GM18502 (cell line): ENCODE measurements around the gene DPP6.
"Not testable (repeated sequence)": the region's sequence is repeated elsewhere in the genome, so short reads cannot be mapped to it uniquely, and the experiment has no call there.

Experiments
- ATAC-seq: cut with Tn5 transposase; IDR thresholded peaks from one replicate; pipeline ENCODE4 v1.9.1; 2021; ENCODE audit warnings: mild to moderate bottlenecking; ENCODE audit not compliant: unreplicated experiment, poor library complexity

The DPP6 gene

DNA sequence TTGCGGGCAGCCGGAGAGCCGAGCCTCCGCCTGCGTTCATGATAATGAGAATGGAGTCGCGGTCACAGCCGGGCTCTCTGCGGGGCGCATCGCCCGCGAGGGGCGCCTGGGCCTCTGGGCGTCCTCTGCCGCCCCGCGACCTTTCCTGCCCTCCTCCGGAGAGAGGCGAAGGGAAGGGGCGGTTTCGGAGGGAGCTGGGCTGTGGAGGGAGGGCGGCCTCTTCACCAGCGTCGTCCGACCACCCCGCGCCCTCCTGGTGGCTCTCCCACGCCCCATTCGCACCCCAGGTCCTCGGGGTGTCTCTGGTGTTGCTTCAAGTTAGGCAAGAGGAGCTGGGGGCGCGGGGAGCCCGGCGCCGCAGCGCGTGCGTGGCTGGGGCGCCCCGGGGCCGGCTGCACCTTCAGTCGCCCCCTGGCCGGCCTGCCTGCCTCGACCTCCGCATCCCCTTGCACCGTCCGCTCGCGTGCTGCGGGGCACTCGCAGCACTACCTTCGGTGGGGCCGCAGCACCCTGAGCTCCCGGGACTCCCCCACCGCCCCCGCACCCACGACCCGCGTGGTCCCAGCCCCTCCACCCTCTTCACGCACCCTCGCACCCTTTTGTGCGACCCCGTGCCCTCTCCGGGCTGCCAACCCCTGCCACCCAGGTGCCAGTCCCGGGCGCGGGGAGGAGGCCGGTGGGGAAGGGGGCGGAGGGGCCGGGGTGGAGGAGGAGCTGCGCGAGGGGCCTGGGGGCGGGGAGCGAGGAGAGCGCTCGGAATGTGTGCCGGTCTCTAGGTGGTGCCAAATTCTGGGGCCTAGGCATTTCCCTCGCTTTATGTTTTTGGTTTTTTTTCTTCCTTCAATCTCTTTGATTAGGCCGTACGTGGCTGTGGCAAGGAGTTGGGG is at the start of gene DPP6:
DPP6 (plus strand) TSS at position 756 of the 887 bp plus-strand sequence.
- ATAC-seq: not testable (repeated sequence)

DNA sequence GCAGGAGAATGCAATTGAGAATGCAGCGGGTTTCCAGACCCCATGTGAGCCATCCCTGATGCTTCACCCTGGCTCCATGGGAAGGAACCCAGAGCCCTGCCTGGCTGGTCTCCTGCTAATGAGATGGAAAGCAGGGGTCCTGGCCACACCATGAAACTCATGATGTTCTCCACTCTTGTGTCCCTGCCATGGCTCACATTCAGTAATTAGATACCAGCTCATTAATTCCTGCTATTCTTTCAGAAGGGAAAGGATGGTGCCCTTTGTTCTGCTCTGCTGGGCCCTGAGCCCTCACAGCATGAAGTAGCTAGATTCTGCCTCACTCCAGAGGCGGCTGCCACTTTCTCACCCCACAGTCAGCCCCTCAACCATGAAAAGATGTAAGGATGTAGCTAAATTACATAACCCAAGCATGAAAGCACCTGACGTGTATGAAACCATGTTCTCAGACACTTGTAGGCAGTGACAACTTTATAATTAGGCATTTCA is 42.7 kb upstream of the DPP6 start:
- not testable (repeated sequence) for ATAC-seq

DNA sequence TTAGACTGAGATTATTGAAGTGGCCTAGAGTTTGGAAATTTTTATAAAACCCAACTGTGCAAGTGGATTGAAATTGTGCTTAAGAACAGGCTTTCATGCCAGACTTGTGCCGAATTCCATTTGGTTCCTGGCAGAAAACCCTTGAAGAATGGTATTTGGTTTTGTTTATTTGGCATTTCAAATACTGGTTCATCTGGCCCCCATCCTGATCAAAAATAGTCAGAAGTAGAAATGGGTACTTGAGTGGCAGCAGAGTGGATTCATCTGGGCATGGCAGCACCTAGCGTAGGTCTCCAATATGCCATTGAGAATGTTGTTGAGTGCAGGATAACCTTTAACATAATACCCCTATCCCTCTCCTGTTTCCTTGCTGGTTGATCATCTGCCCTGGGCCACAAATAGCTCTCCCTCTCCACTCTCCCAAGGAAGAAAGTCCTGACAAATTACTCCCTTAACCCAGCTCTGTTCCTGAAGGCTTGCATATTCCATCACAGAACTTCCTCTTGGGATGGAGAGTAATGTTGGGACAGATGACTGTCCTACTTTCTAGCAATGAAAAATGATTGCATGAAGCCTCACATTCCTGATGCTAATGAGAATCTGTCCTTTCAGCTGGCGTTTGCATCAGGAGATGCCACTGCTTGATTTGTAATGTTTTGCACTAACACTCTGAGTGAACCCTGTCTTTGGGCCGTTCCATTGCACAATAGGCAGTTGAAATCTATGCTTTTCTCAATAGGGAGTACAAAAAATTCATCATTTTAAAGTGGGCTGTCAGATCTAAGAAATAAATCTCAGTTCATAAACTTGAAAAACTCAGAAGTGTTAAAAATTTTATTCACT is 41.3 kb upstream of the DPP6 start:
- not testable (repeated sequence) for ATAC-seq

DNA sequence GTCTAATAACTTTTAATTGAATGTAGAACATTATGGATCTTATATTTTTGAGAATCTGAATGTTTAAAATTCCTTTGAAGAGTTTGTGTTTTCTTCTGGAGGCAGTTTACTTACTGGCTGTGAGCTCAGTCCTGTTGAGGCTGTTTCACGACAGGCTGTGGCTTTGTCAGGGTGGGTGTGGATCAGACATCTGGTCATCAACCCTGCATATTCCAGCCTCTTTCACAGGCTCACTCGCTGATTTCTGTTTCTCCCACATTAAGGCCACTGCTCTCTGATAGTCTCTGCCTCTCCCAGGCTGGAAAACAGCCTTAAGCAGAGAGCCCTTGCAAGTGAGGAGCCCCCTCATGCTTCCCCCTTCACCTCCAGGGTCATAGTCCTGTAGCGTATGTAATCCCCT is 39.4 kb upstream of the DPP6 start:
- not testable (repeated sequence) for ATAC-seq

GRCh38 chr7:154015636-154016035 is 36.6 kb upstream of the DPP6 start:
- ATAC-seq: not testable (repeated sequence)

- ATAC-seq: not testable (repeated sequence)
These were observed 33.8 kb upstream of the DPP6 start for GRCh38 chr7:154018354-154018753.

DNA sequence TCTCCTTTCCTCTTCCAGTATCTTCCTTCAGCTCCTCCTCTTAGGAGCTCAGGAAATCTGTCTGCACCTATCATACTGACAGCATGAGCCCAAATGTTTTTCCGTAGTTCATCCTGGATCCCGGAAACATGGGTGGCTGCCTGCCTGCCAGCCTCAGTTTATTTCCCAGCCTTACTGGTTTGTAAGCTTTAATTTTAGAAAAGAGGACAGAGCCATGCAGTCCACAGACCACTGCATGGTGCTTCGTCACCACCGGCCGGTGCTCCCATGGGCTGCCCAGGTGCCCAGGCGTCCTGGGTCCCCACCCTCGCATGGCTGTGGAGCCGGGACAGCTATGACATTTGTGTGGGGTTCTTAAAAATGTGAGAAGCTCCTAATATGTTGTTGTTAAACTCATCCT is 24.4 kb upstream of the DPP6 start:
- not testable (repeated sequence) for ATAC-seq

DNA sequence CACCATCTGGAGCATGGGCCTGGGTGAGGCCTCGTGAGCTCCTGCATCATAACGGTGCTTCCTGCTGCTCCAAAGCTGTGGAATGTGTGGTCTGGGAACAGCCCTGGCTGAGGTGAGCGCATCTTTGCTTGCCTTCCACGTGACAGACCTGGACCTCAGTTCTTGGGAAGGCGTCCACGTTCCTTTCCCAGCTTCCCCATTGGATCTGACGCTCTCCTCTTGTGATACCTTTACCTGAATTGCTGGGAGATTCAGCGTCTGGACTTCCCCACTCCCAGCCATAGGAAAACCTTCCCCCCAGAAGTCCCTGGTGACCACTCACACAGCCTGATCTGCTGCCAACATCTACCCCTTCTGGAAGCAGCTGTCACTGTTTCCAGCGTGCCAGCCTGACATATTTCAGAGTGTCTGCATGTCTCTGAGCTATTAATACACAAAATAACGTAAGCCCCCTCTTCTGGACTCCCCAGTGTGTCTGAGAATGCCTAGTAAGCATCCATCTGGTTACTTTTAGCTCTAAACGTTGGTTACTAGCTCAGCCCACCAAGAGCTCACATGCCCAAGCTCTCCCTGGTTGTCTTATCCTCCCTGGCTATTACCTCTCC is 21.6 kb upstream of the DPP6 start:
- not testable (repeated sequence) for ATAC-seq

DNA sequence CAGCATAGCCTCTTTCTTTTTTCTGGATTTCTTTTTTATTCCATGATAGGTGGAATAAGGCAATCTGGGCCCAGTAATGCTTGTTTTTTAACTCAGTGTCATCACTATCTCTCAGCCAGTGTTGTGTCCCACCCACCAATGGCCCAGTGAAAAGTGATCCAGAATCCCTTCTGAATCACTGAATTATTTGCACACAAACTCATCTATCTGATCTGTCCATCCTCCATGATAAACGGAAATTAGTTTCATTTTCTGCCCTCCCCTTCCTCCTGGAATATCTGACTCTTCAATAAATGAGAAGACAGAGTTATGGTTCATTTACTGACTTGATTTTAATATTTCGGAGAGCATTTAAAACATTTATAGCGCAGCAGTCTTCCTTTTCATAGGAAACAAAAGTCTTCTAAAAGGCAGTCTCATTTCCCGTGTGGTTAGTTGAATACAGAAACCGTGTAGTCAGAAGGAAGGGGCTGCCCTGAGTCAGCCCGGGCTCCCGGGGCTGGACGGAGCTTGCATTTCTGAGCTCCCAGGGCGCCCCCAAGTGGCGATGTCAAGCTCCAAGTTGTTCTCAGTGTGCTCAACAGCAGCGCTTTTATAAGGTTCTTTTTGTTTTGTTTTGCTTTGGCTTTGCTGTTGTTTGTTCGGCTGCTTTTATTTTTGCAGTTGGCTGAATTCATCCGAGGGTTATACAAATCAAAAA is 12.6 kb upstream of the DPP6 start:
- ATAC-seq: peak; percentile 80

- not testable (repeated sequence) for ATAC-seq
These were observed 1.8 kb upstream of the DPP6 start for GRCh38 chr7:154050394-154050793.

DNA sequence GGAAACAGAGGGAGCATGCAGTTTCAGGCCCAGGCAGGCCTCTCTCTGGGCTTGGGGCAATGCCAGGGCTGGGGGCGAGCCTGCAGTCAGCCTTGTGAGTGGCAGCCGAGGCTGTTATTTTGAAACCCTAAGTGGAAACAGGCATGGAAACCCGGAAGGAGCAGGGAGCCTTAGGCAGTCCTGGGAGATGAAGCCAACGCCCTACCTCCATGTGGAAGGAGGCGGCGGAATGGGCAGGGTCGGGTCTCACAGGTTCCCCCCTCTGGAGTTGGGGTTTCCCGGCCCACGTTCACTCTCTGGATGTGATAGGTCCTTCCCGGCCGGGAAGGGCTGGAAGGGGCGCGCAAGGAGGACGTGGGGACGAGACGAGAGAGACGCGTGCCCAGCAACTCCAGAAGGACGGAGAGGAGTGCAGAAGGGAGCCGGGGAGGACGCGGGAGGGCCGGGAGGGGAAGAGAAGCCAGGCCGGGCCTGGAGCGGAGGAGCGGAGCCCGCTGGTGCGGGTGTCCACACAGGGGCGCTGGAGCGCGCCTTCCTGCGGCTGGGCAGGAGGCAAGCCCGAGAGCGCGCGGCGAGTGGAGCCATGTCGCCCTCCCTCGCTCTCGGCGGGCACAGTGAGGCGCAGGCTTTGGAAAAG is 1.1 kb upstream of the DPP6 start:
- ATAC-seq: not testable (repeated sequence)

DNA sequence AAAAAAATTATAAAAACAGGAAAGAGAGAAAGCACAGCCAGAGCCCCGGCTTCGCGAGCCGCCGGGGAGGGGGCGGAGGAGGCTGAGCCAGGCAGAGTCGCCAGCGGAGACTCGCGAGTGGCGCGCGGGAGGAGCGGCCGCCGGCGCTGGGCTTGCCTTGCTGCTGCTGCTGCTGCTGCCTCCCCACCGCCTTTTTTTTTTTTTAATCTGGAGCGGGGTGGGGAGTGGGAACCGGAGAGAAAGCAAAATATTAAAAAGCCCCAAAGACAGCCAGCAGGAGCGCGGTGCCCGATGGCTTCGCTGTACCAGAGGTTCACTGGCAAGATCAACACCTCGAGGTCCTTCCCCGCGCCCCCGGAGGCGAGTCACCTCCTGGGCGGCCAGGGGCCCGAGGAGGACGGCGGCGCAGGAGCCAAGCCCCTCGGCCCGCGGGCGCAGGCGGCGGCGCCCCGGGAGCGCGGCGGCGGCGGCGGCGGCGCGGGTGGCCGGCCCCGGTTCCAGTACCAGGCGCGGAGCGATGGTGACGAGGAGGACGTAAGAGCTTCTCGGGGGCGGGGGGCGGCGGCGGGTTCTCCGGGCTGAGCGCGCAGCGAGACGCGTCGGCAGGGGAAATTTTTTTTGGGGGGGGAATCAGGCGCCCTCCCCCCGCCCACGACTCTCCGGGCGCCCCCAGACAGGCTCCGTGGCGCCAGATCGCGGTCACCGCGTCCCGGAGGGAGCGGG is 493 bp downstream of the DPP6 start:
- not testable (repeated sequence) for ATAC-seq

DNA sequence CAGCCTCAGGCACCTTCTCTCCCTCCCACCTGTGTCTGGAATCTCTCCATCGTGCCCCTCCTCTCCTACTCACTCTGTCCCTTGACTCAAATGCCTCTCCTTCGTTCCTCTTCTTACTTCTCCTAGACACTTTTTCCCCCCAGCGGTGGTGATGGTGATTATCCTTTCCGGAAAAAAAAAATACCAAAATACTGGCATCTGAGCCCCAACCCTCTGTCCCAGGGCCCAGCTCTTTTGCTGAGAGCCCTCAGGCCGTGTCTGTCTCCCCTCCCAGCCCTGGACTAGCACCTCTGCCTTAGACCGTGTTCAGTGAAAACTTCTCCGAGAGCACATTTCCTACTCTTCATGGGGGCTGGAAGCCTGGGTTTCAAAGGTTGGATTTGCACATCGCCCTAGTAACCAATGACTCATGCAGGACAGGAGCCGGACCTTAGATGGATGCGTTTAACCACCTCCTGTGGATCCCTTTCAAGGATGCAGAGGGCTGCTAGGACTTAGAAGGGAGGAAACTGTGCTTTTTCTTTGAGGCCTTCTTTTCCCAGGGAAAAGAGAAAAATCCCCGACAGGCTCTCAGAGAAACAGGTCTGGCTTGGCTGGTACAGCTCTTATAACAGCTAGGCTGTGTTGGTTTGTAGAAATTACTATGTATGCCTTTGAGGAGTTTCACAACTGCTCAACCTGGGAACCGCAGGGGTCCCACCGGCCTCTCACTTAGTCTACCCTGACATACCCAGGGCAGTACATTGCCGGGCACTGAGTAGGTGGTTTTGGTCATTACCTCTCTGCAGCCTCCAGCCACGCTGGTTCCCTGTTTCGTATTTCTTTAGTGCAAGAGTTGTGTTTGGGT is 1.5 kb downstream of the DPP6 start:
- not testable (repeated sequence) for ATAC-seq

DNA sequence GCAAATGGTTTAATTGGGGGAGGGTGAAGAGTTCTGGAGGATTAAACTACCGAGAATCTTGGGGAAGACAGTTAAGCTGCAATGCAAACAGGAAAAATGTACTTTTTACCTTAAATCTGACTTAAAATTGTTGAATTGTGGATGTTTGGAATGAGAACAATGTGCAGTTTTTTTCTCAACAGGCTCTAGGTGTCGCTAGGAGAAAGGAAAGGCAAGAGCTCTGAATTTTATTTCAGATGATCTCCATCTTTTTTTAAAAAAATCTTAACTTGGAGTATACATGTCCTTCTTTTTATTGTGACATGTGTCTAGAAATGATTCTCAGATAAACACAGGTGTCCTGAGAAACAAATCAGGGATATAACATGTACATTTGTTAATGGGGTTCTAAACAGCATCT is 2.5 kb downstream of the DPP6 start:
- ATAC-seq: not testable (repeated sequence)

DNA sequence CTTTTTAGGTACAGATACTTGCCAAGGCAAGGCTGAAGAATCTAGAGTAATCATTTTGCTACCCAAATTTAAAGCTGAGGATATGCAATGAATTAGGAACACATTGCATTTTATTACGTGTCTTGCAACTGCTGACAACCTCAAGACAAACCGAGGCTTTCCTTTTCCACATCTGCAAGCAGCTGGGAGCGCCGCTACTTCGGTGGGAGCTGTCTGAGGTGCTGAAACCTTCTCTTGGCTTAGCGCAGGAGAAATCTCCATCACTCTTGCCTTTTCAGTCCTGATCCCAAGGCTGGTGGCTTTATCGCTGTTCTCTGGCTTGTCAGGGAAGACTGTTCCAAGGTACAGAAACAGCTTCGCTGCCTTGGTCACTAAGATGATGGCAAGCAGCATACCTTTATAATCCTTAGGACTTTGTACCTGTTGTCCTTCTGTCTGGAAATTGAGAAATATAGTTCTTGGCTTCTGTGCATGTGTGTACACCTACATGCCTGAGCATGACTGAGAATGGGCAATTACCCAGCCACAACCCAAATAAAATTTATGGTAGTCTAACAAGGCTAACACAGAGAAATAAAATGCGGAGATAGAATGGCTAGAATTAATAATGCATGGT is 3.4 kb downstream of the DPP6 start:
- not testable (repeated sequence) for ATAC-seq

GRCh38 chr7:154058783-154059182 is 6.6 kb downstream of the DPP6 start:
- ATAC-seq: not testable (repeated sequence)

DNA sequence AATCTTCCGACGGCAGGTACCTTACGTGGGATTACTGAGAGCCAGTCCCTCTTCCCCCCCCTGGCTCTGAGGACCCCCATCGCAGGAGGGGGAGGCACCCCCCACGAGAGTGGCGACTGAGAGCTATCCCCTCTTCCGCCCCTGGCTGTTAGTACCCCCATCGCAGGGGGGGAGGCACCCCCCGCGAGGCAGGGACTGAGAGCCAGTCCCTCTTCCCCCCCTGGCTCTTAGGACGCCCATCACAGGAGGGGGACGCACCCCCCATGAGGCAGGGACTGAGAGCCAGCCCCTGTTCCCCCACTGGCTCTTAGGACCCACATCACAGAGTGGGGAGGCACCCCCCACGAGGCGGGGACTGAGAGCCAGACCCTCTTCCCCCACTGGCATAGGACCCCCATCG is 8.4 kb downstream of the DPP6 start:
- not testable (repeated sequence) for ATAC-seq
